ENCODE data around the gene GARNL3. TPM values are rescaled to one million over a fixed set of nuclear protein-coding genes. Genes with fewer than 3 reads are reported as not detected.

Gene GARNL3
- total RNA-seq, 1 donor from 2014 or later: 3.3 TPM

GRCh38 chr9:127223810-127224177, 40.8 kb upstream of the GARNL3 start:
- H3K27me3 Mint-ChIP-seq (ENCODE audit: unreplicated experiment): peaks cover 17% of the 10 kb centered on the region
- H3K4me3 Mint-ChIP-seq (ENCODE audit: unreplicated experiment): peak overlapping the region; percentile 69
- DNase-seq (ENCODE audit: low spot score): peak; percentile 18
- no peaks in the 10 kb centered on the region for H3K9me3 Mint-ChIP-seq (ENCODE audit: unreplicated experiment)
- peaks cover 8% of the 10 kb centered on the region for H3K4me1 Mint-ChIP-seq (ENCODE audit: unreplicated experiment)
- no peak overlapping the region for H3K27ac Mint-ChIP-seq (ENCODE audit: unreplicated experiment)
- TF ChIP-seq CTCF (IDR thresholded peaks at IDR 0.05; ENCODE audit: unreplicated experiment): no peak
- peaks cover 5% of the 10 kb centered on the region for H3K36me3 Mint-ChIP-seq (ENCODE audit: low read depth, unreplicated experiment)

GRCh38 chr9:127224178-127224882, 40.2 kb upstream of the GARNL3 start:
- H3K27me3 Mint-ChIP-seq (ENCODE audit: unreplicated experiment): peaks cover 17% of the 10 kb centered on the region
- DNase-seq (ENCODE audit: low spot score): peak; percentile 91
- peaks cover 8% of the 10 kb centered on the region for H3K4me1 Mint-ChIP-seq (ENCODE audit: unreplicated experiment)
- no peak overlapping the region for H3K27ac Mint-ChIP-seq (ENCODE audit: unreplicated experiment)
- peak; percentile 29 for TF ChIP-seq CTCF (IDR thresholded peaks at IDR 0.05; ENCODE audit: unreplicated experiment)
- peak overlapping the region; percentile 90 for H3K4me3 Mint-ChIP-seq (ENCODE audit: unreplicated experiment)
- H3K9me3 Mint-ChIP-seq (ENCODE audit: unreplicated experiment): no peaks in the 10 kb centered on the region
- peaks cover 5% of the 10 kb centered on the region for H3K36me3 Mint-ChIP-seq (ENCODE audit: low read depth, unreplicated experiment)

- Mint-ChIP-seq H3K4me3 (ENCODE audit: unreplicated experiment) (no peak overlapping the region), H3K27me3 (ENCODE audit: unreplicated experiment) (peaks cover 19% of the 10 kb centered on the region), H3K27ac (ENCODE audit: unreplicated experiment) (no peak overlapping the region), H3K36me3 (ENCODE audit: low read depth, unreplicated experiment) (peaks cover 5% of the 10 kb centered on the region), H3K4me1 (ENCODE audit: unreplicated experiment) (peaks cover 8% of the 10 kb centered on the region), H3K9me3 (ENCODE audit: unreplicated experiment) (no peaks in the 10 kb centered on the region)
- peak; percentile 98 for DNase-seq (ENCODE audit: low spot score)
- no peak for TF ChIP-seq CTCF (IDR thresholded peaks at IDR 0.05; ENCODE audit: unreplicated experiment)
These were observed 39.5 kb upstream of the GARNL3 start for GRCh38 chr9:127224883-127225739.

GRCh38 chr9:127225801-127226625, 38.6 kb upstream of the GARNL3 start:
- Mint-ChIP-seq H3K4me3 (ENCODE audit: unreplicated experiment) (peak overlapping the region; percentile 79), H3K4me1 (ENCODE audit: unreplicated experiment) (peaks cover 8% of the 10 kb centered on the region), H3K9me3 (ENCODE audit: unreplicated experiment) (no peaks in the 10 kb centered on the region), H3K27me3 (ENCODE audit: unreplicated experiment) (peaks cover 19% of the 10 kb centered on the region), H3K27ac (ENCODE audit: unreplicated experiment) (no peak overlapping the region), H3K36me3 (ENCODE audit: low read depth, unreplicated experiment) (peaks cover 5% of the 10 kb centered on the region)
- no peak for TF ChIP-seq CTCF (IDR thresholded peaks at IDR 0.05; ENCODE audit: unreplicated experiment)
- no peak for DNase-seq (ENCODE audit: low spot score)
